ENCODE measurements around the gene SLC27A5. TPM values are rescaled to one million over a fixed set of nuclear protein-coding genes. Genes with fewer than 3 reads are reported as not detected.

The SLC27A5 gene
- total and polyA plus RNA-seq, 2 of the 4 experiments (the other 2 are of a cell fraction): 7.7 to 11.2 TPM

DNA sequence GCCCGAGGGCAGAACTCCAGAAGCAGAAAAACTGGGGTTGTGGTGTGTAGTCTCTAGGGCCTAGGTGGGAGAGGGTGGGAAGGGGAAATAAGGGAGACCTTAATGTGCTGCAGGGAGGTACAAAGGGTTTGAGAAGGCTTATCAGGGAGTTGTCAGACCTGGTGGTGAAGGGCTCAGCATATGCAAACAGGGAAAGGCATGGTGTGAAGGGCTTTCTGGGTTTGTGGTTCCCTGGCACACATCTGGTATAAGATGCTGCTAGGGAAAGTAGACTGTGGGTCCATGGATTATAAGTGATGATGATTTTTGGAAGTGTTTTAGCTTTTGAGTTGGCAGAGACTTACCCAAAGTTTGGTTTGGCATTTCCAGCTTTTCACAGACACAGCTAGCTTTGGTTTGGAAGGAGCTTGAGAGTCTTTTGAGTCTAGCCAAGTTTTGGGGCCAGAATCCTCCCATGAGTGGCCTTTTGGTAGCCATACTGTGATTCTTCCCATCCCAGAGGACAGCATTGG is 34.3 kb upstream of the SLC27A5 start:
- ChIA-PET POLR2A (ENCODE audit: unreplicated experiment) (interaction anchor here (0.6 kb wide), 1 partner anchor 154 kb away, joined by 3 read pairs; no protein-coding TSS in a partner anchor), CTCF (no interaction called here)
- no peak overlapping the region for H3K56ac ChIP-seq (ENCODE audit: extremely low read depth, insufficient read depth, low read length)
- TF ChIP-seq, protein P1, sequence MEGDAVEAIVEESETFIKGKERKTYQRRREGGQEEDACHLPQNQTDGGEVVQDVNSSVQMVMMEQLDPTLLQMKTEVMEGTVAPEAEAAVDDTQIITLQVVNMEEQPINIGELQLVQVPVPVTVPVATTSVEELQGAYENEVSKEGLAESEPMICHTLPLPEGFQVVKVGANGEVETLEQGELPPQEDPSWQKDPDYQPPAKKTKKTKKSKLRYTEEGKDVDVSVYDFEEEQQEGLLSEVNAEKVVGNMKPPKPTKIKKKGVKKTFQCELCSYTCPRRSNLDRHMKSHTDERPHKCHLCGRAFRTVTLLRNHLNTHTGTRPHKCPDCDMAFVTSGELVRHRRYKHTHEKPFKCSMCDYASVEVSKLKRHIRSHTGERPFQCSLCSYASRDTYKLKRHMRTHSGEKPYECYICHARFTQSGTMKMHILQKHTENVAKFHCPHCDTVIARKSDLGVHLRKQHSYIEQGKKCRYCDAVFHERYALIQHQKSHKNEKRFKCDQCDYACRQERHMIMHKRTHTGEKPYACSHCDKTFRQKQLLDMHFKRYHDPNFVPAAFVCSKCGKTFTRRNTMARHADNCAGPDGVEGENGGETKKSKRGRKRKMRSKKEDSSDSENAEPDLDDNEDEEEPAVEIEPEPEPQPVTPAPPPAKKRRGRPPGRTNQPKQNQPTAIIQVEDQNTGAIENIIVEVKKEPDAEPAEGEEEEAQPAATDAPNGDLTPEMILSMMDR (conservative IDR thresholded peaks at IDR 0.05; ENCODE audit: low read depth, low read length): no peak
- TF ChIP-seq MXI1 (IDR thresholded peaks at IDR 0.05; ENCODE audit: borderline replicate concordance, low read depth, low read length): no peak
- TF ChIP-seq RCOR1 (IDR thresholded peaks at IDR 0.05; ENCODE audit: insufficient replicate concordance, low read length): no peak
- no peak for TF ChIP-seq NFE2L2 (IDR thresholded peaks at IDR 0.05; ENCODE audit: low read depth, low read length)
- TF ChIP-seq SMC3 (IDR thresholded peaks at IDR 0.05; ENCODE audit: low read depth, low read length): no peak
- no peak for TF ChIP-seq CHD1 (IDR thresholded peaks at IDR 0.05; ENCODE audit: low read depth, low read length)
- TF ChIP-seq BHLHE40 (IDR thresholded peaks at IDR 0.05; ENCODE audit: low read depth, low read length): no peak
- no peak overlapping the region for H2AFZ ChIP-seq (replicated peaks; ENCODE audit: low read length, poor library complexity)
- no peak overlapping the region for H4K8ac ChIP-seq (ENCODE audit: low read depth in 2 of 2, low read length in 2 of 2)
- peak overlapping the region; percentile 78 for H3K14ac ChIP-seq (replicated peaks; ENCODE audit: low read depth, low read length)
- H3K4ac ChIP-seq (ENCODE audit: low read depth, low read length): no peak overlapping the region
- in situ Hi-C loops (cut with MboI; ENCODE audit: low sequenced_read_pairs) (no loop called here), dilution Hi-C loops (cut with HindIII; ENCODE audit: low sequenced_read_pairs, unreplicated experiment) (no loop called here), intact Hi-C loops (cut with micrococcal nuclease) (no loop called here)
- H2BK15ac ChIP-seq (ENCODE audit: low read depth, low read length): no peak overlapping the region
- H3K4me2 ChIP-seq (ENCODE audit: low read depth, low read length): peak overlapping the region; percentile 98
- H3K4me3 ChIP-seq (ENCODE audit: insufficient read depth, low read depth, low read length): peak overlapping the region; percentile 77
- no peak overlapping the region for H4K91ac ChIP-seq (ENCODE audit: insufficient read depth, low read depth, low read length)
- peak overlapping the region; percentile 98 for H3K9ac ChIP-seq (ENCODE audit: low read depth, low read length)
- BruUV-seq (replicated peaks): no TSS peak
- H2AK9ac ChIP-seq (replicated peaks; ENCODE audit: low read depth, low read length, poor library complexity): peak overlapping the region; percentile 94
- DNase-seq: no peak
- no peaks in the 10 kb centered on the region for H3K9me3 ChIP-seq (ENCODE audit: control insufficient read depth, insufficient read depth, low read length)
- peaks cover 13% of the 10 kb centered on the region for H3K4me1 ChIP-seq (ENCODE audit: control insufficient read depth, insufficient read depth, low read length)
- H2AK5ac ChIP-seq (ENCODE audit: low read depth, low read length): no peak overlapping the region
- H2BK120ac ChIP-seq (ENCODE audit: low read depth, low read length): no peak overlapping the region
- H3K23ac ChIP-seq (ENCODE audit: low read depth, low read length): peak overlapping the region; percentile 90
- H2BK20ac ChIP-seq (ENCODE audit: low read depth, low read length): no peak overlapping the region
- H3K9me1 ChIP-seq (ENCODE audit: insufficient read depth, low read length): peaks cover 13% of the 10 kb centered on the region
- H4K20me1 ChIP-seq (ENCODE audit: insufficient read depth, low read length): peaks cover 73% of the 10 kb centered on the region
- H3K27me3 ChIP-seq (ENCODE audit: control insufficient read depth, insufficient read depth, low read length): no peaks in the 10 kb centered on the region
- WGBS, 2 experiments (ENCODE audit: extremely low coverage in 2 of 2, insufficient read length in 1 of 2): 0% methylated on average over 1 of the region's 1 CpG; no CpG with 5 or more reads in 1 of the 2 experiments
- H3K27ac ChIP-seq (ENCODE audit: insufficient read depth, low read length): peak overlapping the region; percentile 88
- H3K36me3 ChIP-seq (ENCODE audit: control insufficient read depth, insufficient read depth, low read length): peaks cover 51% of the 10 kb centered on the region
- H3K79me1 ChIP-seq (ENCODE audit: low read depth in 1 of 2, low read length in 2 of 2): peaks cover 7 to 62% of the 10 kb centered on the region in 2 experiments; a peak in 3 of 4 replicates
- H2BK5ac ChIP-seq (ENCODE audit: low read depth, low read length, poor library complexity, severe bottlenecking): peak overlapping the region; percentile 12
- no peak overlapping the region for H3K18ac ChIP-seq (ENCODE audit: low read depth, low read length)
- no peak for ATAC-seq (ENCODE audit: low read depth)
- H4K5ac ChIP-seq (ENCODE audit: low read depth, low read length): no peak overlapping the region
